ENCODE data around the gene HDAC7. TPM values are rescaled to one million over a fixed set of nuclear protein-coding genes. Genes with fewer than 3 reads are reported as not detected.

HDAC7 gene
- total RNA-seq, 4 donors from 2014 or later: 90.4 to 186 (median 98.4) TPM

GRCh38 chr12:47797441-47797840, 22.3 kb downstream of the HDAC7 start:
- no peak for DNase-seq (ENCODE audit: low spot score in 2 of 2)
- Histone ChIP-seq H3K27ac (peak overlapping the region in 2 of 4 donors; percentile 14 to 85), H3K27me3 (no peaks in the 10 kb centered on the region), H3K4me1 (peaks cover 3 to 46% (median 38%) of the 10 kb centered on the region in 4 donors), H3K4me3 (no peak overlapping the region), H3K9me3 (no peaks in the 10 kb centered on the region), H3K36me3 (peaks cover 11 to 70% (median 28%) of the 10 kb centered on the region in 3 donors)
- 69 to 73% methylated on average over 10 of the region's 10 CpGs for WGBS, 2 donors
- TF ChIP-seq POLR2A (IDR thresholded peaks at IDR 0.05) (no peak), CTCF (IDR thresholded peaks at IDR 0.05) (peak in 3 of 5 experiments; percentile 6 to 32 (median 19))

GRCh38 chr12:47795814-47796411, 23.8 kb downstream of the HDAC7 start:
- 87 to 89% methylated on average over 15 to 22 of the region's 22 CpGs for WGBS, 2 donors
- H3K9me3 ChIP-seq: no peaks in the 10 kb centered on the region
- H3K36me3 ChIP-seq: peaks cover 14 to 85% (median 37%) of the 10 kb centered on the region in 3 donors
- H3K4me1 ChIP-seq: peaks cover 0 to 30% (median 23%) of the 10 kb centered on the region in 4 donors
- TF ChIP-seq EP300 (IDR thresholded peaks at IDR 0.05): no peak
- TF ChIP-seq CTCF (IDR thresholded peaks at IDR 0.05): no peak
- no peak for TF ChIP-seq POLR2A (IDR thresholded peaks at IDR 0.05)
- no peaks in the 10 kb centered on the region for H3K27me3 ChIP-seq
- H3K4me3 ChIP-seq: no peak overlapping the region
- no peak for DNase-seq (ENCODE audit: low spot score in 2 of 2)
- H3K27ac ChIP-seq: peak overlapping the region in 1 of 4 donors; percentile 10

GRCh38 chr12:47795121-47795813, 24.4 kb downstream of the HDAC7 start:
- H3K9me3 ChIP-seq: no peaks in the 10 kb centered on the region
- peaks cover 0 to 24% (median 17%) of the 10 kb centered on the region in 4 donors for H3K4me1 ChIP-seq
- TF ChIP-seq EP300 (IDR thresholded peaks at IDR 0.05) (no peak), POLR2A (IDR thresholded peaks at IDR 0.05) (no peak), CTCF (IDR thresholded peaks at IDR 0.05) (no peak)
- H3K36me3 ChIP-seq: peaks cover 14 to 92% (median 43%) of the 10 kb centered on the region in 3 donors
- no peaks in the 10 kb centered on the region for H3K27me3 ChIP-seq
- DNase-seq (ENCODE audit: low spot score in 2 of 2): no peak
- peak overlapping the region in 1 of 4 donors; percentile 17 for H3K27ac ChIP-seq
- WGBS, 2 donors: 90 to 92% methylated on average over 21 of the region's 21 CpGs
- no peak overlapping the region for H3K4me3 ChIP-seq

- Histone ChIP-seq H3K27ac (peak overlapping the region in 1 of 4 donors; percentile 17), H3K4me3 (no peak overlapping the region), H3K27me3 (no peaks in the 10 kb centered on the region), H3K4me1 (peaks cover 0 to 18% (median 11%) of the 10 kb centered on the region in 4 donors), H3K9me3 (no peaks in the 10 kb centered on the region), H3K36me3 (peaks cover 14 to 98% (median 49%) of the 10 kb centered on the region in 3 donors)
- 95 to 99% methylated on average over 8 to 9 of the region's 9 CpGs for WGBS, 2 donors
- DNase-seq (ENCODE audit: low spot score in 2 of 2): no peak
- TF ChIP-seq POLR2A (IDR thresholded peaks at IDR 0.05) (no peak), CTCF (IDR thresholded peaks at IDR 0.05) (no peak), EP300 (IDR thresholded peaks at IDR 0.05) (no peak)
These were observed 25.0 kb downstream of the HDAC7 start for GRCh38 chr12:47794679-47795078.

All from tibial nerve (tissue), 4 donors.